ENCODE measurements around the gene TRIP13. TPM values are rescaled to one million over a fixed set of nuclear protein-coding genes. Genes with fewer than 3 reads are reported as not detected.
A peak's percentile ranks its signal among the peaks of the same experiment; 100 is the strongest.

Gene TRIP13
- total and polyA plus RNA-seq, 9 of the 15 experiments (the other 6 are each of a cell fraction or from before 2014, with no cell fraction given): 24.1 to 116 (median 53.2) TPM

DNA sequence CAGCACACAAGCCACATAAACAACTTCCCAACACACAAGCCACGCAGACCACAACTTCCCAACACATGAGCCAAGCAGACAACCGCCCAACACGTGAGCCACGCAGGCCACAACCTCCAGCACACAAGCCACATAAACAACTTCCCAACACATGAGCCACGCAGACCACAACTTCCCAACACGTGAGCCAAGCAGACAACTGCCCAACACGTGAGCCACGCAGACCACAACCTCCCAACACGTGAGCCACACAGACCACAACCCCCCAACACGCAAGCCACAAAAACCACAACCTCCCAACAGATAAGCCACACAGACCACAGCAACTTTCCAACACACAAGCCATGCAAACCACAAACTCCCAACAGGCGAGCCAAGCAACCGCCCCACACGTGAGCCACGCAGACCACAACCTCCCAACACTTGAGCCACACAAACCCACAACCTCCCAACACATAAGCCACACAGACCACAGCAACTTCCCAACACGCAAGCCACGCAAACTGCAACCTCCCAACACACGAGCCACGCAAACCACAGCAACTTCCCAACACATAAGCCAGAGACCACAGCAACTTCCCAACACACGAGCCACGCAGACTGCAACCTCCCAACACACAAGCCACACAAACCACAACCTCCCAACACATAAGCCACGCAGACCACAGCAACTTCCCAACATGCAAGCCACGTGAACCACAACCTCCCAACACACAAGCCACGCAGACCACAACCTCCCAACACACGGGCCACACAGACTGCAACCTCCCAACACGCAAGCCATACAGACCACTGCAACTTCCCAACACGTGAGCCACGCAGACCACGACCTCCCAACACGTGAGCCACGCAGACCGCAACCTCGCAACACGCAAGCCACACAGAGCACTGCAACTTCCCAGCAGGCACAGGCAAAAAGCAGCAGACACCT, 10.2 kb upstream of the TRIP13 start:
- H3K79me2 ChIP-seq (ENCODE audit: control insufficient read depth, insufficient read depth, low read length): peaks cover 62% of the 10 kb centered on the region
- ATAC-seq (no peak), DNase-seq (ENCODE audit: extremely low read depth in 1 of 4, low spot score in 3 of 4) (no peak), FAIRE-seq (peak; percentile 52)
- BruUV-seq (replicated peaks): no TSS peak
- ChIA-PET CTCF (ENCODE audit: low intra/inter-chr PET ratio) (no interaction called here), POLR2A (interaction anchor here (0.8 kb wide), 1 partner anchor 11 kb away, joined by 4 read pairs; the partner anchor contains the start of genes BRD9 and TRIP13)
- peaks cover 0 to 22% of the 10 kb centered on the region in 2 experiments; a peak in 1 of 5 replicates for H3K4me1 ChIP-seq (replicated peaks in 1 of 2; ENCODE audit: control insufficient read depth in 2 of 2, insufficient read depth in 2 of 2, low read length in 2 of 2)
- peaks cover 79% of the 10 kb centered on the region for H3K36me3 ChIP-seq (ENCODE audit: control insufficient read depth, insufficient read depth, low read length)
- no peaks in the 10 kb centered on the region for H3K9me1 ChIP-seq (ENCODE audit: control insufficient read depth, insufficient read depth, low read length)
- no peaks in the 10 kb centered on the region for H3K9me3 ChIP-seq (replicated peaks; ENCODE audit: control insufficient read depth, insufficient read depth, low read depth, low read length)
- H3K9ac ChIP-seq (ENCODE audit: insufficient read depth in 1 of 2, low read depth in 2 of 2, low read length in 2 of 2): no peak overlapping the region
- no peak overlapping the region for H3K27ac ChIP-seq (ENCODE audit: extremely low read depth, low read depth, low read length)
- no peak overlapping the region for H2AFZ ChIP-seq (ENCODE audit: low read depth, low read length)
- H3K4me2 ChIP-seq (ENCODE audit: insufficient read depth, low read length): no peak overlapping the region
- intact Hi-C loops (cut with micrococcal nuclease) (no loop called here), in situ Hi-C loops (cut with MboI) (no loop called here)
- no peak overlapping the region for H3K4me3 ChIP-seq
- peaks cover 20% of the 10 kb centered on the region for H4K20me1 ChIP-seq (replicated peaks; ENCODE audit: control insufficient read depth, insufficient read depth, low read length)
- H3K27me3 ChIP-seq (ENCODE audit: control insufficient read depth in 2 of 2, insufficient read depth in 2 of 2, low read length in 2 of 2): no peaks in the 10 kb centered on the region
- WGBS (ENCODE audit: insufficient coverage, low coverage, missing lambda C conversion rate): 95% methylated on average over 32 of the region's 33 CpGs
- TF ChIP-seq, protein P1, sequence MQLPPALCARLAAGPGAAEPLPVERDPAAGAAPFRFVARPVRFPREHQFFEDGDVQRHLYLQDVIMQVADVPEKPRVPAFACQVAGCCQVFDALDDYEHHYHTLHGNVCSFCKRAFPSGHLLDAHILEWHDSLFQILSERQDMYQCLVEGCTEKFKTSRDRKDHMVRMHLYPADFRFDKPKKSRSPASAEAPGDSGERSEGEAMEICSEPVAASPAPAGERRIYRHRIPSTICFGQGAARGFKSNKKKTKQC (CRISPR knock-in tag; IDR thresholded peaks at IDR 0.05): no peak
- TF ChIP-seq FOXA1 (IDR thresholded peaks at IDR 0.05; ENCODE audit: borderline replicate concordance) (no peak), ZNF79 (CRISPR knock-in tag; IDR thresholded peaks at IDR 0.05; ENCODE audit: low read depth) (no peak), NCOA2 (IDR thresholded peaks at IDR 0.05; ENCODE audit: partially characterized antibody in 2 of 2) (no peak), EHMT2 (IDR thresholded peaks at IDR 0.05) (no peak), ZNF512 (tag; IDR thresholded peaks at IDR 0.05) (no peak), HMGN3 (IDR thresholded peaks at IDR 0.05; ENCODE audit: borderline replicate concordance, extremely low read depth, insufficient read length, low read depth, low read length) (no peak), BCL6 (CRISPR knock-in tag; IDR thresholded peaks at IDR 0.05) (no peak), MAFG (tag; conservative IDR thresholded peaks at IDR 0.05) (no peak), DMBX1 (CRISPR knock-in tag; IDR thresholded peaks at IDR 0.05; ENCODE audit: borderline replicate concordance) (no peak), STAT5A (IDR thresholded peaks at IDR 0.05; ENCODE audit: borderline replicate concordance, low read length) (peak; percentile 44; the same call in 1 of the 2 replicates), RBFOX2 (IDR thresholded peaks at IDR 0.05; ENCODE audit: low read depth, low read length) (peak; percentile 56; the same call in 1 of the 2 replicates), SNIP1 (IDR thresholded peaks at IDR 0.05; ENCODE audit: low read depth) (no peak), CBFB (CRISPR knock-in tag; IDR thresholded peaks at IDR 0.05) (peak; percentile 64; the same call in 1 of the 2 replicates), HMG20A (CRISPR knock-in tag; conservative IDR thresholded peaks at IDR 0.05) (no peak)
- TF ChIP-seq, protein P2, sequence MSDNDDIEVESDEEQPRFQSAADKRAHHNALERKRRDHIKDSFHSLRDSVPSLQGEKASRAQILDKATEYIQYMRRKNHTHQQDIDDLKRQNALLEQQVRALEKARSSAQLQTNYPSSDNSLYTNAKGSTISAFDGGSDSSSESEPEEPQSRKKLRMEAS (CRISPR knock-in tag; IDR thresholded peaks at IDR 0.05): peak; percentile 43; the same call in 1 of the 2 replicates

All from K562 (cell line).